GM18951 (cell line): ENCODE data around the gene TMEM101.

Source experiments
- POLR2A ChIP-seq: IDR thresholded peaks from 4 replicates; pipeline ENCODE4 v1.6.1; 2011; ENCODE audit warnings: mild to moderate bottlenecking; ENCODE audit not compliant: insufficient read length, insufficient read depth; ENCODE audit errors: extremely low read depth
- in situ Hi-C: fragments of 300-500 bp; cut with MboI; formaldehyde crosslinking; loops from one replicate; pipeline ENCODE4 v1.12.0; 2022; ENCODE audit warnings: low sequenced_read_pairs, mixed read lengths, inconsistent platforms; ENCODE audit not compliant: unreplicated experiment

TMEM101 gene

GRCh38 chr17:44012391-44012790, 2.4 kb downstream of the TMEM101 start:
- no peak for TF ChIP-seq POLR2A
- in situ Hi-C loops = no loop called here

- TF ChIP-seq POLR2A = no peak
- in situ Hi-C loops = no loop called here
Measured at GRCh38 chr17:44011876-44012275, 2.9 kb downstream of the TMEM101 start.

GRCh38 chr17:44010966-44011647, 3.7 kb downstream of the TMEM101 start:
- in situ Hi-C loops = no loop called here
- no peak for TF ChIP-seq POLR2A

- no peak for TF ChIP-seq POLR2A
- in situ Hi-C loops = no loop called here
Measured at GRCh38 chr17:44008205-44008909, 6.4 kb downstream of the TMEM101 start.

- no peak for TF ChIP-seq POLR2A
- in situ Hi-C loops = no loop called here
Measured at GRCh38 chr17:44007346-44008204, 7.2 kb downstream of the TMEM101 start.

GRCh38 chr17:44006598-44007345, 8.0 kb downstream of the TMEM101 start:
- in situ Hi-C loops = no loop called here

GRCh38 chr17:44006272-44006597, 8.5 kb downstream of the TMEM101 start:
- no peak for TF ChIP-seq POLR2A
- in situ Hi-C loops = no loop called here

More at GRCh38 chr17:44006598-44007345, 8.0 kb downstream of the TMEM101 start:
- peak; percentile 42 for TF ChIP-seq POLR2A

- in situ Hi-C loops = no loop called here
- no peak for TF ChIP-seq POLR2A
Measured at GRCh38 chr17:44005527-44006271, 9.1 kb downstream of the TMEM101 start.

- in situ Hi-C loops = no loop called here
- TF ChIP-seq POLR2A = no peak
Measured at GRCh38 chr17:44004761-44005526, 9.8 kb downstream of the TMEM101 start.

GRCh38 chr17:44004077-44004760, 10.5 kb downstream of the TMEM101 start, which contains the start of gene NAGS:
Gene NAGS (plus strand): TSS chr17:44004622. CDS start chr17:44004664, 42 bp downstream.
- TF ChIP-seq POLR2A = no peak
- in situ Hi-C loops = no loop called here
